KMS-11 (cell line): ENCODE measurements around the gene ANKMY2.
A peak's percentile ranks its signal among the peaks of the same experiment; 100 is the strongest.

ENCODE experiments used
- H2AFZ ChIP-seq: fragments of 200-600 bp; sonication (generic); 2 replicates; pipeline ENCODE4 v1.6.1; 2016; ENCODE audit warnings: antibody characterized with exemption, mixed run types, low read depth
- H3K27ac ChIP-seq: fragments of 200-600 bp; sonication (generic); 2 replicates; pipeline ENCODE4 v1.6.1; 2016; ENCODE audit warnings: mild to moderate bottlenecking, mixed run types
- H3K27me3 ChIP-seq: fragments of 200-600 bp; sonication (generic); 2 replicates; pipeline ENCODE4 v1.6.1; 2017; ENCODE audit warnings: mild to moderate bottlenecking, low read depth, mixed run types, moderate library complexity; ENCODE audit not compliant: insufficient read depth
- H3K36me3 ChIP-seq: fragments of 200-600 bp; sonication (generic); 2 replicates; pipeline ENCODE4 v1.6.1; 2017; ENCODE audit warnings: mild to moderate bottlenecking, mixed run types; ENCODE audit not compliant: insufficient read depth
- H3K4me1 ChIP-seq: fragments of 200-600 bp; sonication (generic); 2 replicates; pipeline ENCODE4 v1.6.1; 2016; ENCODE audit warnings: mild to moderate bottlenecking, low read depth, mixed run types; ENCODE audit not compliant: poor library complexity, severe bottlenecking
- H3K4me2 ChIP-seq: fragments of 200-600 bp; sonication (generic); 2 replicates; pipeline ENCODE4 v1.7.0; 2016; ENCODE audit warnings: mild to moderate bottlenecking, mixed run types
- H3K4me3 ChIP-seq: fragments of 200-600 bp; sonication (generic); IDR thresholded peaks from 2 replicates; pipeline ENCODE4 v1.6.1; 2017; ENCODE audit warnings: low read depth, low read length, mixed read lengths; ENCODE audit not compliant: insufficient read depth
- H3K79me2 ChIP-seq: fragments of 200-600 bp; sonication (generic); 2 replicates; pipeline ENCODE4 v1.6.1; 2016; ENCODE audit warnings: low read depth, mixed run types; ENCODE audit not compliant: insufficient read depth
- H3K9ac ChIP-seq: fragments of 200-600 bp; sonication (generic); 2 replicates; pipeline ENCODE4 v1.6.1; 2016; ENCODE audit warnings: mild to moderate bottlenecking, mixed run types
- H4K20me1 ChIP-seq: fragments of 200-600 bp; sonication (generic); 2 replicates; pipeline ENCODE4 v1.6.1; 2016; ENCODE audit warnings: mild to moderate bottlenecking, mixed run types; ENCODE audit not compliant: insufficient read depth
- TF ChIP-seq, protein P1 (sequence below): fragments of 200-600 bp; sonication (generic); conservative IDR thresholded peaks from 2 replicates; pipeline ENCODE4 v1.6.1; 2017; ENCODE audit warnings: low read depth, mild to moderate bottlenecking, antibody characterized with exemption, low read length, moderate library complexity, mixed read lengths

Gene ANKMY2

DNA sequence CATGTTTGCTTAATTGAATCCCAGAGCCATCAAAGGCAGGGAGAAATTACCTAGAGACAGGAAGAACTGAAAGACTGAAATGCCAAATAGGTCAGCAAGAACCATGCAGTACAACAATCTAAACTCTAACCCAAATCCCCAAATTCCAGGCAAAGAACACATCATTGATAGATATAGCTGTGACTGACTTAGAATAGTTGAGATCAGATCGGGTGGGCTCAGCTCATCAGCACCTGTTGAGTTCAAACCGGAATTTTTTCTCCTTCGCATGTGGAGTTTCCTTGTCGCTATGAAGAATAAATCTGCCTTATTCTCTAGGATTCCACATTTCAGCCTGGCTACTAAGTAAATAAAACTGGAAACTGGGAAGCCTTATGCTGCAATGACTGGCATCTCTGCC is 1.4 kb downstream of the ANKMY2 start:
- no peak overlapping the region for H3K4me3 ChIP-seq
- H3K27ac ChIP-seq, result no peak overlapping the region
- H3K4me1 ChIP-seq, result peaks cover 23% of the 10 kb centered on the region
- TF ChIP-seq, protein P1, sequence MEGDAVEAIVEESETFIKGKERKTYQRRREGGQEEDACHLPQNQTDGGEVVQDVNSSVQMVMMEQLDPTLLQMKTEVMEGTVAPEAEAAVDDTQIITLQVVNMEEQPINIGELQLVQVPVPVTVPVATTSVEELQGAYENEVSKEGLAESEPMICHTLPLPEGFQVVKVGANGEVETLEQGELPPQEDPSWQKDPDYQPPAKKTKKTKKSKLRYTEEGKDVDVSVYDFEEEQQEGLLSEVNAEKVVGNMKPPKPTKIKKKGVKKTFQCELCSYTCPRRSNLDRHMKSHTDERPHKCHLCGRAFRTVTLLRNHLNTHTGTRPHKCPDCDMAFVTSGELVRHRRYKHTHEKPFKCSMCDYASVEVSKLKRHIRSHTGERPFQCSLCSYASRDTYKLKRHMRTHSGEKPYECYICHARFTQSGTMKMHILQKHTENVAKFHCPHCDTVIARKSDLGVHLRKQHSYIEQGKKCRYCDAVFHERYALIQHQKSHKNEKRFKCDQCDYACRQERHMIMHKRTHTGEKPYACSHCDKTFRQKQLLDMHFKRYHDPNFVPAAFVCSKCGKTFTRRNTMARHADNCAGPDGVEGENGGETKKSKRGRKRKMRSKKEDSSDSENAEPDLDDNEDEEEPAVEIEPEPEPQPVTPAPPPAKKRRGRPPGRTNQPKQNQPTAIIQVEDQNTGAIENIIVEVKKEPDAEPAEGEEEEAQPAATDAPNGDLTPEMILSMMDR, result no peak
- peak overlapping the region; percentile 95; the same call in 1 of the 2 replicates for H3K9ac ChIP-seq
- peaks cover 27% of the 10 kb centered on the region for H3K79me2 ChIP-seq
- H3K36me3 ChIP-seq, result no peaks in the 10 kb centered on the region
- H3K27me3 ChIP-seq, result no peaks in the 10 kb centered on the region
- H4K20me1 ChIP-seq, result peaks cover 17% of the 10 kb centered on the region
- peak overlapping the region; percentile 16; the same call in 1 of the 2 replicates for H3K4me2 ChIP-seq
- H2AFZ ChIP-seq, result peak overlapping the region; percentile 91; the same call in 1 of the 2 replicates

DNA sequence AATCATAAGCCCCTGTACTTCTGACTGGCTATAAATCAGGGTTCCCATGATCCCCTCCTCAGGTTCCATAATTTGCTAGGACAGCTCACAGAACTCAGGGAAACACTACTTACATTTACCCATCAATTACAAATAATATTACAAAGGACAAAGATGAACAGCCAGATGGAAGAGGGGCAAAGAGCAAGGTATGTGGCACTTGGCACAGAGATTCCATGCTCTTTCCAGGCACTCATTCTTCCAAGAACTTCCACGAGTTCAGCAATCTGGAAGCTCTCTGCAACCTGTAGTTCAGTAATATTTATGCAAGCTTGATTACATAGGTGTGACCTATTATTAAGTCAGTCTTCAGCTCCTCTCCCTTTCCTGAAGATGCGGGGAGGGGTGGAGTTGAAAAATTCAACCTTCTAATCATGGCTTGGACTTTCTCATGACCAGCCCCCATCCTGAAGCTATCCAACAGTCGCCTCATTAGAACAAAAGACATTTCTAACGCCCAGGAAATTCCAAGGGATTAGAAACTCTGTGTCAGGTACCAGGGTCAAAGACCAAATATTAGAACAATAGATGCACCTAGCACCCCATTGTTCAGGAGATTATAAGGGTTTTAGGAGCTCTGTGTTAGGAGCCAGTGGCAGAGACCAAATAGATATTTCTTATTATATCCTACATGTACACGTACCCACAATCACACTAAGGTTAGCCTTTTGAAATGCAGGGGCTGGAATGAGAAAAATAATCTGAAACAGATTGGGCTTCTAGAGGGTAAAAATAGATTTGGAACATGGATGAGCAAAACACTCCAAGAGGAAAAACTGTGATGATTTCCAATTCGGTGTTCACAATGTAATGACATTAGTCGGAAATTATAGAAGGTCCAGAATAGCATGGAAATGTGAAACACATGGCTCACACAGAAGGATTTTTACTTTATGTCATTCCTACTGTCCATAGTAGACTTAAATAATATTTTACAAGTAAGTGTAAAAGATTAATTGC is 7.0 kb downstream of the ANKMY2 start:
- H3K4me2 ChIP-seq, result no peak overlapping the region
- no peaks in the 10 kb centered on the region for H3K27me3 ChIP-seq
- H3K4me3 ChIP-seq, result no peak overlapping the region
- TF ChIP-seq, protein P1, result no peak
- H3K36me3 ChIP-seq, result no peaks in the 10 kb centered on the region
- H4K20me1 ChIP-seq, result no peaks in the 10 kb centered on the region
- H3K27ac ChIP-seq, result no peak overlapping the region
- no peaks in the 10 kb centered on the region for H3K79me2 ChIP-seq
- H3K4me1 ChIP-seq, result no peaks in the 10 kb centered on the region
- no peak overlapping the region for H3K9ac ChIP-seq
- H2AFZ ChIP-seq, result no peak overlapping the region

DNA sequence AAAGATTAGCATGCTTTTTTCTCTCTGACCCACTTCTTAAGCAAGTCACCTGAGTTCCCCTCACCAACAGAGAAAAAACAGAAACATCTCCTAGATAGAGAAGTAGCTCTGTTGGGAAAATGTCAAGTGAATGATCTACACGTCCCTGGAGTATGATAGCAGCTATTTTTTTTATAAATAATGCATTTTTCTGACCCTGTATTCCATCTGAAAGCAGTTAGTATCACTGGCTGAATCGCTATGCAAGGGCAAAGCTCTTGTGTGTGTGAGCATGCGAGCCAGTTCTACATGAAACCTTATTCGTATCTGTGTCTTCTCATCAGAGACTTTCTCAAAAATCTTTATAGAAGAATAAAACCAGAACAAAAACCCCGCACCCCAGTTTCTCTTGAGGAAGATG is 8.2 kb downstream of the ANKMY2 start:
- no peaks in the 10 kb centered on the region for H3K4me1 ChIP-seq
- H3K79me2 ChIP-seq, result no peaks in the 10 kb centered on the region
- H2AFZ ChIP-seq, result no peak overlapping the region
- H3K9ac ChIP-seq, result no peak overlapping the region
- TF ChIP-seq, protein P1, result no peak
- H4K20me1 ChIP-seq, result no peaks in the 10 kb centered on the region
- no peak overlapping the region for H3K4me2 ChIP-seq
- H3K27me3 ChIP-seq, result no peaks in the 10 kb centered on the region
- no peak overlapping the region for H3K27ac ChIP-seq
- H3K36me3 ChIP-seq, result no peaks in the 10 kb centered on the region
- H3K4me3 ChIP-seq, result no peak overlapping the region

DNA sequence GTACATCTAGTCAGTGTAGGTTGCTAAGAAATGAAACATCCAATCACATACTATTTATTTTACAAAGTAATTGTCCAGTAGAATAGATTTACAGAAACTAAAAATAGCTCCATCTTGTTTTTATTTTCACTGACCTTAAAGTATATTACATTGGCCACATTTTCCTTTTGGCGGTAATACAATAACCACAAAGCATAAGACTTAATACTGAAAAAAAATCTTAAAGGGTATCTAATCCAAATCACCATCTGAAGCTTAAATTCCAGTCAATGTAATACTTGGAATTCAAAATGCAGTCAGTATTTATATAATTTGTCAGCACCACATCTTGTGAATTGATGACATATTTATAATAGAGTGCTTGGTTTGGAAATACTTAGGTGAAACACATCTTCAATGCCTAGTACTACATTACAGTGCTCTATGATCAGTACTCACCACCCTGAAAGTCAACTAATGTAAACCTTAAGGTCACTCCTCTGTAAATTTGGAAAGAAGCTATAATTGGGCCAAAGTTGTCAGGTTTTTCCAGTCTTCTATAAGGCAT is 8.9 kb downstream of the ANKMY2 start:
- no peaks in the 10 kb centered on the region for H3K36me3 ChIP-seq
- no peak overlapping the region for H3K4me2 ChIP-seq
- TF ChIP-seq, protein P1, result no peak

More for the DNA sequence above, 8.9 kb downstream of the ANKMY2 start:
- Histone ChIP-seq H2AFZ (no peak overlapping the region), H3K4me3 (no peak overlapping the region), H3K4me1 (no peaks in the 10 kb centered on the region), H3K9ac (no peak overlapping the region), H3K27me3 (no peaks in the 10 kb centered on the region), H4K20me1 (no peaks in the 10 kb centered on the region), H3K79me2 (no peaks in the 10 kb centered on the region), H3K27ac (no peak overlapping the region)
